ENCODE data around the gene GAS2L1. TPM values are rescaled to one million over a fixed set of nuclear protein-coding genes. Genes with fewer than 3 reads are reported as not detected.

The GAS2L1 gene
- total and polyA plus RNA-seq, 2 donors (not counting 3 experiments of a cell fraction or from before 2014, with no cell fraction given), result 30.5 to 44.0 TPM

DNA sequence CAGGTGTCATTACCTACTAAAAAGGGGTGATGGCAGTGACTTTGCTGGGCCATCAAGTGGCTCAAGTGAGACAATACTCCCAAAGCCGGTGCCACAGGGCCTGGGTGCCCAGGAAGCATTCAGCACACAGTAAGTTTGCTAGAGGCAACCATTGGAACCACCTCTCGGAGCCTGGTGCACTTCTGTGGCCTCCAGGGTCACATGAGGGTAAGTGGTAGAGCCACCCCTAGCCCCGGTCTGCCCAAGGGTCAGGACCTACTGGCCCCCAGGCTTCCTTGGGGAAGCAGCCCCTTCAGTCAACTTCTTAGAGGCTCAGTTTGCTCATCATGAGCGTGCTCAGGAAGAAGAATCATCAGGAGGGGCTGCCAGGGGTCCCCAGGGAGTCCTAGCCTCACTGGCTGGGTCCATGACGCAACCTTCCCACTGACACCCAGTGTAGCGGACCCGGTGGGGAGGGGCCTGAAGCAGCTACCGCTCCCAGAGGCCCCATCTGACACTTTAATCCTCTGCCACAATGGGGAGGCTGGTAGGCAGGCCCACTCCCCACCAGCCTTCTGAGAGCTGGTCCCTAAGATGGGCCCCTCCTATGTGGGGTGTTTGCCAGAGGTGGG, 26.5 kb downstream of the GAS2L1 start:
- Histone ChIP-seq H4K20me1 (replicated peaks; ENCODE audit: control insufficient read depth, extremely low read depth, insufficient read depth, low read length) (no peaks in the 10 kb centered on the region), H3K9me1 (replicated peaks; ENCODE audit: control insufficient read depth, extremely low read depth, insufficient read depth, low read length) (no peaks in the 10 kb centered on the region), H3K27ac (ENCODE audit: insufficient read depth, low read depth, low read length) (no peak overlapping the region), H3K4me2 (ENCODE audit: insufficient read depth, low read length) (no peak overlapping the region), H3K4me3 (replicated peaks in 1 of 3; ENCODE audit: insufficient read depth in 1 of 3, low read depth in 1 of 3, low read length in 3 of 3) (no peak overlapping the region), H3K36me3 (ENCODE audit: control insufficient read depth in 2 of 2, extremely low read depth in 1 of 2, insufficient read depth in 2 of 2, low read length in 2 of 2) (peaks cover 7 to 63% of the 10 kb centered on the region in 2 experiments), H3K9me3 (replicated peaks; ENCODE audit: control insufficient read depth, insufficient read depth, low read length) (no peaks in the 10 kb centered on the region), H3K79me2 (ENCODE audit: control insufficient read depth, insufficient read depth, low read length) (no peaks in the 10 kb centered on the region), H3K4me1 (ENCODE audit: control insufficient read depth, extremely low read depth, insufficient read depth, low read length) (peaks cover 10% of the 10 kb centered on the region), H3K27me3 (ENCODE audit: control insufficient read depth in 2 of 2, insufficient read depth in 2 of 2, low read length in 2 of 2) (no peaks in the 10 kb centered on the region), H3K9ac (replicated peaks; ENCODE audit: extremely low read depth, insufficient read depth, low read length) (no peak overlapping the region), H2AFZ (ENCODE audit: low read depth, low read length) (no peak overlapping the region)
- CTCF ChIA-PET, result interaction anchor here (1.8 to 1.9 kb wide), 2 partner anchors 13 to 27 kb away, joined by 5 to 7 read pairs; partner anchors contain the start of gene GAS2L1
- FAIRE-seq (no peak), DNase-seq (ENCODE audit: low read depth, low spot score) (no peak)
- no TSS peak for BruUV-seq (replicated peaks)
- POLR2A ChIA-PET, result no interaction called here
- intact Hi-C loops (cut with micrococcal nuclease) (no loop called here), dilution Hi-C loops (cut with MboI; ENCODE audit: extremely low pct_ligation_motif_present, low sequenced_read_pairs) (no loop called here)
- TF ChIP-seq GATA2 (IDR thresholded peaks at IDR 0.05; ENCODE audit: insufficient read depth, insufficient read length, low read depth, low read length) (no peak), FOS (IDR thresholded peaks at IDR 0.05; ENCODE audit: borderline replicate concordance, insufficient read depth, low read length) (no peak), CTCF (IDR thresholded peaks at IDR 0.05; ENCODE audit: extremely low read depth in 1 of 2, insufficient read depth in 1 of 2, low read depth in 1 of 2, low read length in 2 of 2) (no peak), EZH2 (IDR thresholded peaks at IDR 0.05; ENCODE audit: borderline replicate concordance, low read depth, low read length, severe bottlenecking) (no peak), JUN (IDR thresholded peaks at IDR 0.05; ENCODE audit: borderline replicate concordance, insufficient read depth, insufficient read length, low read depth) (no peak), POLR2A (IDR thresholded peaks at IDR 0.05; ENCODE audit: low read depth, low read length) (no peak), POLR2AphosphoS5 (IDR thresholded peaks at IDR 0.05; ENCODE audit: insufficient read depth, low read depth, low read length) (no peak), MYC (IDR thresholded peaks at IDR 0.05; ENCODE audit: low read depth, low read length) (no peak)
- TF ChIP-seq, protein P1, sequence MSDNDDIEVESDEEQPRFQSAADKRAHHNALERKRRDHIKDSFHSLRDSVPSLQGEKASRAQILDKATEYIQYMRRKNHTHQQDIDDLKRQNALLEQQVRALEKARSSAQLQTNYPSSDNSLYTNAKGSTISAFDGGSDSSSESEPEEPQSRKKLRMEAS (IDR thresholded peaks at IDR 0.05; ENCODE audit: insufficient read depth, insufficient read length), result no peak
